Neutrophil (primary cell): ENCODE data around the gene FAM120A.

Experiments used
- H3K27ac ChIP-seq: fragments of 200-600 bp; sonication (generic); 2 replicates; pipeline ENCODE4 v1.5.1; 2016; ENCODE audit warnings: mild to moderate bottlenecking, moderate library complexity
- H3K27me3 ChIP-seq: fragments of 200-600 bp; sonication (generic); 2 replicates; pipeline ENCODE4 v1.6.0; 2016; ENCODE audit warnings: mild to moderate bottlenecking
- H3K36me3 ChIP-seq: fragments of 200-600 bp; sonication (generic); 2 replicates; pipeline ENCODE4 v1.5.1; 2017
- H3K4me1 ChIP-seq, 2 experiments: fragments of 200-600 bp in 1 of 2; sonication (generic) in 1 of 2; 1 replicate in 1 of 2; 2 replicates in 1 of 2; pipeline versions ENCODE4 v1.5.1 to v1.6.1; 2013 to 2016; ENCODE audit warnings: low read depth in 1 of 2, low read length in 1 of 2, mild to moderate bottlenecking in 1 of 2, moderate library complexity in 1 of 2; ENCODE audit not compliant: control insufficient read depth in 1 of 2, insufficient read depth in 1 of 2
- H3K4me3 ChIP-seq, 2 experiments: fragments of 200-600 bp in 1 of 2; sonication (generic) in 1 of 2; 1 replicate in 1 of 2; 2 replicates in 1 of 2; pipeline ENCODE4 v1.5.1; 2013 to 2016; ENCODE audit warnings: low read depth in 1 of 2, low read length in 1 of 2, mild to moderate bottlenecking in 1 of 2, moderate library complexity in 1 of 2
- H3K9me3 ChIP-seq: fragments of 200-600 bp; sonication (generic); 2 replicates; pipeline ENCODE4 v1.5.1; 2016
- TF ChIP-seq, protein P1 (sequence below): fragments of 200-600 bp; sonication (generic); IDR thresholded peaks from 2 replicates; pipeline ENCODE4 v1.5.1; 2016; ENCODE audit warnings: antibody characterized with exemption

The FAM120A gene

DNA sequence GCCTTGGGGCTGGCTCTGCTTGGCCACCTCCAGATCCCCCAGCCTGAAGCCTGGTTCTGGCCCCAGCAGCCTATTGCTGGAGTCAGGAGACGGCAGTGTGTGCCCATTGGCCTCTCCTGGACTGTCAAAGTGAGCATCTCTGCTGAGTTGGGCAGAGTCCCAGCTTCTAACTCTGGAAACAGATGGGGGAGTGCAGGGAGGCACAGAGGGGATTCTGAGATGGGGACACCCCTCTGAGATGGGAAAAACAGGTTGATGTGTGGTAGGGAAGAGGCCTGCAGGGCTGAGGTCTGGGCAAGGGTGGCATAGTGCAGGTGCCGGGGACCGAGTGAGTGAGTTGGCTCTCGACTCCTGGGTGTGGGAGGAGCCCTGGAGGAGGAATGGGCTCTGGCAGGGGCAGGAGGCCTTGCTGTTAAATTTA is 152.4 kb downstream of the FAM120A start:
- Histone ChIP-seq H3K4me3 (no peak overlapping the region), H3K27me3 (no peaks in the 10 kb centered on the region), H3K27ac (no peak overlapping the region), H3K36me3 (no peaks in the 10 kb centered on the region), H3K4me1 (peaks cover 7 to 10% of the 10 kb centered on the region in 2 experiments), H3K9me3 (no peaks in the 10 kb centered on the region)
- TF ChIP-seq, protein P1, sequence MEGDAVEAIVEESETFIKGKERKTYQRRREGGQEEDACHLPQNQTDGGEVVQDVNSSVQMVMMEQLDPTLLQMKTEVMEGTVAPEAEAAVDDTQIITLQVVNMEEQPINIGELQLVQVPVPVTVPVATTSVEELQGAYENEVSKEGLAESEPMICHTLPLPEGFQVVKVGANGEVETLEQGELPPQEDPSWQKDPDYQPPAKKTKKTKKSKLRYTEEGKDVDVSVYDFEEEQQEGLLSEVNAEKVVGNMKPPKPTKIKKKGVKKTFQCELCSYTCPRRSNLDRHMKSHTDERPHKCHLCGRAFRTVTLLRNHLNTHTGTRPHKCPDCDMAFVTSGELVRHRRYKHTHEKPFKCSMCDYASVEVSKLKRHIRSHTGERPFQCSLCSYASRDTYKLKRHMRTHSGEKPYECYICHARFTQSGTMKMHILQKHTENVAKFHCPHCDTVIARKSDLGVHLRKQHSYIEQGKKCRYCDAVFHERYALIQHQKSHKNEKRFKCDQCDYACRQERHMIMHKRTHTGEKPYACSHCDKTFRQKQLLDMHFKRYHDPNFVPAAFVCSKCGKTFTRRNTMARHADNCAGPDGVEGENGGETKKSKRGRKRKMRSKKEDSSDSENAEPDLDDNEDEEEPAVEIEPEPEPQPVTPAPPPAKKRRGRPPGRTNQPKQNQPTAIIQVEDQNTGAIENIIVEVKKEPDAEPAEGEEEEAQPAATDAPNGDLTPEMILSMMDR: no peak

DNA sequence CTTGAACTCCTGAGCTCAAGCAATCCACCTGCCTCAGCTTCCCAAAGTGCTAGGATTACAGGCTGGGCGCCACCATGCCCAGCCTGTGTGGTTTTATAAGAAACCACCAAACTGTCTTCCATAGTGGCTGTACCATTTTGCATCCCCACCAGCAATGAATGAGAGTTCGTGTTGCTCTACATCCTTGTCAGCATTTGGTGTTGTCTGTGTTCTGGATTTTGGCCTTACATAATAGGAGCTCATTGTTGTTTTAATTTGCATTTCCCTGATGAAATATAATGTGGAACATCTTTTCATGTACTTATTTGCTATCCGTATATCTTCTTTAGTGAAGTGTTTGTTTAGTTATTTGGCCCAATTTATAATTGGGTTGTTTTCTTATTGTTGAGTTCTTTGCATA is 154.7 kb downstream of the FAM120A start:
- Histone ChIP-seq H3K9me3 (no peaks in the 10 kb centered on the region), H3K4me1 (no peaks in the 10 kb centered on the region), H3K27me3 (no peaks in the 10 kb centered on the region), H3K36me3 (no peaks in the 10 kb centered on the region), H3K27ac (no peak overlapping the region), H3K4me3 (no peak overlapping the region)
- TF ChIP-seq, protein P1: no peak

GRCh38 chr9:93610206-93610605 is 158.7 kb downstream of the FAM120A start:
- Histone ChIP-seq H3K27ac (no peak overlapping the region), H3K27me3 (no peaks in the 10 kb centered on the region), H3K36me3 (no peaks in the 10 kb centered on the region), H3K4me3 (no peak overlapping the region), H3K9me3 (no peaks in the 10 kb centered on the region), H3K4me1 (no peaks in the 10 kb centered on the region)
- TF ChIP-seq, protein P1: no peak

GRCh38 chr9:93612052-93612795 is 160.7 kb downstream of the FAM120A start:
- TF ChIP-seq, protein P1: no peak

DNA sequence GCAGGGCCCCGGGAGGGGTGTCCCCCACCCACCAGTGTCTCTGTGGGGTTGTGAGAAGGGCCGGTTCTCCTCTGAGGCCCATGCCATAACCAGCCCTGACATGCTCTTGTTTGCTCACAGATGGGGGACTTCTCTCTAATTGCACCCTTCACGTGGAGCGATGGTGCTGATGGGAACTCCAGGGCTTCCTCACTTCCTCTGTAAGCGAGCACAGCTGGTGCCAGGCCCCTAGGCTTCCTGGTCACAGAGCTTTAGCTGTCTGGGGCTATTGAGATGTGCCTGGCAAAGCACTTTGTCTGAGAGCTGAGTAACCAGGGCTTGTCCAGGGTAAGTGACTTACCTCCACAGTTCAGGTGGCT is 161.3 kb downstream of the FAM120A start:
- no peaks in the 10 kb centered on the region for H3K4me1 ChIP-seq
- no peak overlapping the region for H3K4me3 ChIP-seq
- TF ChIP-seq, protein P1: no peak
- no peaks in the 10 kb centered on the region for H3K27me3 ChIP-seq
- no peaks in the 10 kb centered on the region for H3K36me3 ChIP-seq
- H3K27ac ChIP-seq: no peak overlapping the region
- H3K9me3 ChIP-seq: no peaks in the 10 kb centered on the region

More at GRCh38 chr9:93612052-93612795, 160.7 kb downstream of the FAM120A start:
- no peaks in the 10 kb centered on the region for H3K27me3 ChIP-seq
- no peaks in the 10 kb centered on the region for H3K4me1 ChIP-seq
- H3K4me3 ChIP-seq: no peak overlapping the region
- no peaks in the 10 kb centered on the region for H3K36me3 ChIP-seq
- no peak overlapping the region for H3K27ac ChIP-seq
- no peaks in the 10 kb centered on the region for H3K9me3 ChIP-seq
